Dedifferentiated amniotic fluid mesenchymal stem cell (primary cell): ENCODE data around the gene CORO2B.

Experiments used
- DNase-seq: peaks from one replicate; pipeline ENCODE4 v3.0.0-alpha.2; 2016; ENCODE audit errors: extremely low spot score

The CORO2B gene

DNA sequence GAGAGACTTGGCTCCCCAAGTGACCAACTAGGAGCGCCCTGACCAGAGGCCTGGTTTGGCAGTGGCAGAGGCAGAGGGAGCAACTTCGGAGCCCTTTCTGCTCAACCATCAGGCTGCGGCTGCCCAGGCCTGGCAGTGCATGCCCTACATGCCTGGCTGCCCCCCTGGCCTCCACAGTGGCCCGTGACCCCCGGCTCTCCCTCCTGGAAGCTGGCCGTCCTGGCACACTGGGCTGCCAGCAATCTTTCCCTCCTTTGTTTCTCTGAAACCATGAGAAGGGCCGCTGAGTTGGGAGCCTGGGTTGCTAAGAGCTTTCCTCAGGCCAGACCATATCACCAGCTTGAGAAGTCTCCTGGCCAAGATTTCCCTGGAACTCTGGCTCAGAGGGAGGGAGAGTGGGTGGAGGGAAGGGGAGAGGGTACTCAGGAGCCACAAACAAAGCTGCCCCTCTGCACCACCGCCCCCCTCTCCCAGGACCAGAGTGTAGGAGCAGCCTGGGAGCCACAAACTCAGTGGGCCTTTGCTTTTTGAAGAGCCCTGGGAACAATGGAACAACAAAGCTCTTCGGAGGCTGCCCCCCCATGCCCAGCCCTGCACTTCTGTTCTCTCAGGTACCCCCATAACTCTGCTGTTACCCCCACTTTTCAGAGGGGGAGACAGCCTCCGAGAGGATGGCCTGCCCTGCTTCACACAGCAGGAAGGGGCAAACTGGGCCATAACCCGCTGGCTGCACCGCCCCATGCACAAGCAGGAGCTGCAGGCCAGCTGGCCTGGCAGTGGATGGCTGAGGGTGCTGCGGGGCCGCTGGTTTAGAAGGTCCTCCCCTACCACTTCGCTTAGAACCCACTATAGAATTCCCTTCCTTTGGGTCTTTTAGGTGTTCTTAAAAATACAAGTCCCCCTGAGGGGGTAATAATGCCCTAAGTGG lies 11.3 kb downstream of the CORO2B start:
- no peak for DNase-seq

DNA sequence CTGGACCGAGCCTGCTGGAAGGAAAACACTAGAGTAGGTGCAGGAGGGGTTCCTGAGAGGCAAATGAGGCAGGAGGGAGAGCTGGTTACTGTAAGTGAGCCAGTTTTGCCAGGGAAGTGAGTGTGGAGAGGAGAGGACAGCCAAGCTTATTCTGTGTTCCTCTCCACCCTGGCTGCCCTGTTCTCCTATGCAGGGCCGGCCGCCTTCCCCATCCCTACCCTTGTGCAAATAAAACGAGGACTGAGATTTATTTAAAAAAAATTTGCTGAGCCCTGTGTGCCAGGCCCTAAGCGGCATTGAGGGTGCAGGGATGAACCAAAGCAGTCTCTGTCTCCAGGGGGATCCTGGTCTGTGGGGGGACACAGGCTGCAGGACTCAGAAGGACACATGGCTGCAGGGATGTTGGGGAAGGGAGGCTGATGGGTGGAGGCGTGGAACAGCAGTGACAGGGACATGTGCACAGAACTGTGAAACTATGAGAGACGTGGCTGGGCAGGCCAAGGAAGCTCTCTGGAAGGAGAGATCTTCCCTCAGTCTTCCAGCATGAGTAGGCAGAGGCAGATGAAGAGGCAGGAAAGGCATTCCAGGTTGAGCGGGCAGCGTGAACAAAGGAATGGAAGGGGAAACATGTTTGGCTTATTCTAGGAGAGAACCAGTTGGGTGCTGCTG lies 12.1 kb downstream of the CORO2B start:
- DNase-seq = no peak

DNA sequence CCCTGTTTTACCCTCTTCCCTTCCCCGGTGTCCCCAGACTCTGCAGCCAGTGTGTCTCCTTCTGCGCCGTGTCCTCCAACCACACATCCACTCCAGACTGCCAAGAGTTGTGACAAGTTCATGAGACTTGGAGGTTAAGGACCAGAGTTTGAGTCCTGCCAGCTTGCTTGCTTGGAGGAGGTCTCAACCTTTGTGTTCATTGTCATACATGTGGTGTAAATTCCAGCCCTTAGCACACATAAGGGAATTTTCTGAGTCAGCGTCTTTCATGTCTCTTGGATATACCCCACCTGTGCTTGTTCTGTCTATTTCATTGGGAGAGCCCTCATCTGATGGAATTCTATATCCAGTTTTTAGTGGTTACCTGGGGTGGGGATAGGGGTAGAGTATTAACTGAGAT lies 13.3 kb downstream of the CORO2B start:
- DNase-seq = no peak

DNA sequence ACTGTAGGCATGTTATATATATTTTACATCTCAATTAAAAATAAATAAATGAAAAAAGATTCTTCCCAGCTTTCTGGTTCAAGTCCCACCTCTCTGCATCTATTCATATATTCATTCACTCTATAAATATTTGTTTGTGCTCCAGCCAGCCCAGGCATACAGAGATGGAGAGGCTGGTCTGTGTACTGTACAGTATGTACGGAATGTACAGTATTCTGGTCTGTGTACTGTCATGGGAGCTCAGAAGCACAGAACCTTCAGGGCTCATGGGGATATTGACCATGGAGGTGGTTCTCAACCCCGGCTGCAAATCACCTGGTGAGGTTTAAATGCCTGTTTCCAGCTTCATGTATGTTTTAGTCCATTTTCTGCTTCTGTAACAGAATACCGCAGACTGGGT lies 13.8 kb downstream of the CORO2B start:
- DNase-seq = no peak

DNA sequence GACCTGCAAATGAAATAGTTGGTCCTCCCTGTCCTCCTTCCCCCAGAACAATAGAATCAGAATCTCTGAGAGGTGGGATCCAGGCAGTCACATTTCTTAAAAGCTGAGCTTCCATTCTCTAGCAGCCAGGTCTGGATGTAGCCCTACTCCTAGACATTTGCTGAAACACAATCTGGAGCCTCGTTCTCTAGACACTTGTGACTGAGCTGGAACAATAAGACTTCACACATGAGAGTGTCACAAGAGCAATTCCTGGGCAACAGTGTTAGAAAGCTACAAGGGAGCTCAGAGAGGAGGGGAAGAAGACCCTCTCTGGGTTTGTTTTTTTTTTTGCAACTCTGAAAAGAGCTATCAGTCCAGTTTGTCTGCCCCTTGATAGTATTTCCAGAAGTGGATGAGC lies 14.5 kb downstream of the CORO2B start:
- no peak for DNase-seq

DNA sequence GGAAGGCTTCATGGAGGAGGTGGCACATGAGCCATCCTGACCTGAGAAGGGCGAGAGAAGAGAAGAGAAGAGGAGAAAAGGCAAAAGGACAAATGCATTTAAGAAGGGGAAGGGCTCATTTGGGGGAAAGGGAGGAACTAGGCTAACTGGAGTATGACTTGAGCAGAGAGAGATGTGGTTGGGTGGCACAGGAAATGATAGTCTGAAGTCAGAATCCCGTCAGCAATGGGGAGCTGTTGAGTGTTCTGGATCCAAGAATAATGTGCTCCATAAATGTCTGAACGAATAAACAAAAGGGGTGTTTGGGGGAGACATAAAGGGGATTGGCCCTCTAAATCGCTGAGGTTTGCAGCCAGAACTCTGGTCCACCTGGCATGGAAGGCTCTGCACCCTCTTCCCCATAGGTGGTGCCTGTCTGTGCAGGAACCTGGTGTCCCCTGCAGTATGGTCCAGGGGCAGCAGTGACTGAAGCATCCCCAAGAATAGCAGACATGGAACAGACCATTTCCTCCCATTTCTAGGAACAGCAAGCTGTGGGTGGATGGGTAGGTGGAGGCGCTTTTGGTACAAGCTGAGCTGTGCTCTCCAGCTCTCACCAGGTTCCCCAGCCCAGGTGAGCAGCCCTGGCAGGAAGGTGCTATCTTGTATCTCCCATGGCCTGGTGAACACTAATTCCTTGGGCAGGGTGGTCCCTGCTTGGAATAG lies 15.2 kb downstream of the CORO2B start:
- DNase-seq = no peak

DNA sequence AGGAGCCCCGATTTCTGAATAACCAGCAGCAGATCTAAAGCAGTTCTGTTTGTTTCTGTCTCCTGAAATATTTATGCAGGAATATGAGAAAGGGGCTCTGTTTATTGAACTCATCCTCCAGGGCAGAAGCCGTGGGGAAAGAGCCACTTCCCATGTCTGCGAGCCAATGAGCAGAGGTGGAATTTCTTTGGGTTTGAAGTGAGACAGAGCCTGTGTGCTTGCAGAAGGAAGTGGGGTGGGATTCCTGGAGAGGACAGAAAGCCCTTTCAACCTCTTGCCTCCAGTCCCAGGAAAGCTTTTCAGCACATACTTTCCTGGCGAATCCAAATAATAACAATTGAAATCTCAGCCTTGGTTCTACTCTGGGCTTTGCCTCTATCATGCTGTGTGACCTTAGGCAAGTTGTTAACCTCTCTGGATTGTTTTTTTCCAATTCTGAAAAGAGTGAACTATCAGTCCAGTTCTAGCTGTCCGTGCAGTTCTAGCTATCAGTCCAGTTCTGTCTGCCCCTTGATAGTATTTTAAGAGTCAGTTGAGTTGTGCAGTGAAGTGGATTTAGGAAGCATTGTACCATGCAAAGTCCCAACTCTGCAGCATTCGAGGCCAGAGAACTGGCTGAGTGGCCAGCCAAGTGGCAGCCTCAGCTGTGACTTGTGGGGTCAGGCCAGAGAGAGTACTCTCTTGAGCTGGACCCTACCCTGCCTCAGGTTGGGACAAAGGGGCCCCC lies 15.9 kb downstream of the CORO2B start:
- no peak for DNase-seq

DNA sequence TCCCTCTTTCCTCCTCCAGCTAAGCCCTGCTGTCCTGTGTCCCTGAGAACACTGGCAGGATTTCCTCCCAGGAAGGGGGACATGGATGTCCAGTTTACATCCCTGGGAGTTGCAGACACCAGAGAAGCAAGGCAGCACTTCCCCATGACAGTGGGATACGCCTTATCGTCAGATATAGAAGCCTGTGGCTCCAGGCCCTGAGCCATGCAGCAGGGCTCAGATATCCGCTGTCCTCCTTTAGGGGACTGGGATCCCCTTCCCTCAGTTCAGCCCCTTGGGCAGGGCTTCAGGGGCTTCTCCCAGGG lies 16.4 kb downstream of the CORO2B start:
- DNase-seq = no peak

DNA sequence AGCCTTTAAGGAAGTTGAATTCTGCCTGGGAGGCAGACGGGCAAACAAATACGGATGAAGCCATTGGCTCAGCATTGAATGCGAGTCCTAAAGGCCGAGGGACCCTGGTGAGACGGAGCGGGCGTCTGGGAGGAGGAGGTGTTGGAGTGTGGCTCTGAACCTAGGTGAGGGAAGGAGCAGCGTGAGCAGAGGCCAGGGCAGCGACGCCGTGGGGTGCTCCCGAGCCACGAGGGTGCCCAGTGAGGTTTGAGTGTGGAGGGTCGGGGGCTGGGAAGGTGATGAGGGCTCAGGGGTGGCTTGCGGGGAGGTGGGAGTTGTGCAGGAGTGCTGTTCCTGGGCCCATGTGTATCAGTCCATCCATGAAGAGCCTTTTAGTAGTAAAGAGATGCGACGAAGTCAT lies 17.0 kb downstream of the CORO2B start:
- no peak for DNase-seq

DNA sequence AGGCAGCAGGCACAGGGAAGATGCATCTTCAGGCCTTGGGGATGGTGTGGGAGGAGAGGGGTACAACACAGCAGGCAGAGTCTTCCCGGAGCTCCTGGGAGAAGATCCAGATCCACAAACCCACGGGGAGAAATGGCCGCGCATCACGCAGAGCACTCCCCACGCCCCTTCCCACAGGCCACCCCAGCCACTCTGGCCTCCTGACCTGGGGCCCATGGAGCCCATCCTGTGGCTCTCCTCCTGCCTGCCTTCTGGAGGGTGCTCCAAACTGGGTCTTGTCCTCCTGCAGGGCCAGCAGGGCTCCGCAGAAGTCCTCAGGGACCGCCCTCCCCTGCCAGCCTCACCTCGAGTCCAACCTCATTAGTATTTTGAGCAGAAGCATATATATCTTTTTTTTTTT lies 17.9 kb downstream of the CORO2B start:
- DNase-seq = no peak

DNA sequence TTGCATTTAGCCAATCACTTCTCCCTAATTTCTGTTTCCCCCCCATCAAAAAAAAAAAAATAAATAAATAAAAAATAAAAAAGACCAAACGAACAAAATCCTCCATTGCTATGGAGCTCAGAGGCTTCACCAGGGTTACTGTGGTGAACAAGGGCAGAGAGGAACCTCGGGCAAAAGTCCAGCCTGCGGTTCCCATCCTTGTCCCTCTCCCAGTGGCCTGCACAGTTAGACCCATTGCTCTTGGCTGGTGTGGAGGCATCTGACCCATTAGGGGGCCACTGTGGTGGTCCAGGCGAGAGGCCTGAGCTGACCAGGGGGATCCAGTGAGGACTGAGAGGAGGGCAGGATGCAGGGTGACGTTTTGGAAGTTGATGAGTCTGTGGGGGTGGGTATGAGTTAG lies 18.8 kb downstream of the CORO2B start:
- no peak for DNase-seq

DNA sequence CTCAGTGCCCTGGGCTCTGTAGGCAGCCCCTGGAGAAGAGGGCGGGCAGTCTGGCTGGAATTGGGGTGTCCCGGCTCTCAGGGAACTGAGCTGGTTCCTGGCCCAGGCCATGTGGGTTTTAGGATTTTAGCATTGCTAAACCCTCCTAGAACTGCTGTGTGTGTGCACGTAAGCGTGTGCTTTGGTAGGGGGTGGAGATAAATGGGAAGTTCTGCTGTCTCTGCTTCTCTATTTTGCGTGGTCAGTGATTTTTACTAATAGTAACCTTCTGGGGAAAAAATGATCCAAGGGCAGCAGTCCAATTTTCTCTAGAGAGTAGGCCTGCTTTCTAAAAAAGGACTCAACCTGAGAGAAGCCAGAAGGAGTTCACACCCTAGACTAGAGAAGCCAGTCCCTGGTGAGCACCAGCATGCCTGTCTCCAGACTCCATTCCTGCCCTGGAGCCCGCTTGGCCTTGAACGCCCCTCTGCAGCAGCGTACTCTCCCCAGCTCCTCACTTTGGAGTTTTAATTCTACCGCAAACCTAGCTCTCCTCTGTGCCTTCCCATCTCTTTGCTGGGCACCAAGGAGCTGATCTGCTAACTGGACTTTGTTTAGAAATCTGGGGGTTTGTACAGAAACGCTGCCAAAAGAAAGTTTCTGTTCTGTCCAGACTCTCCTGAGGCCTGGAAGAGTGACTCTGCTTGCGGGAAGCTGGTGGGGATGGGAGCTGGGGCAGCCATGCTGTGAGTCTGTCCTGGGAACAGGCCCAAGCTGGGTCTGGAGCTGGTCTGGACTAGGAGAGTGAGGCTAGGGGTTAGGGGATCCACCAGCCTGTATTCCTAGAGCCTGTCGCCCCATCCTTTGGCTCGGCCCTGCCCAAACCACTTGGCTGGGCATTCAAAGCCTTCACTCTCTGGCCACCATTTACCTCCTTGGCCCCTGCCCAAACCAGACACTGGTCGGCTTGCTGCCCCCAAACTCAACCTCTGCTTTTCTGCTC lies 19.7 kb downstream of the CORO2B start:
- no peak for DNase-seq

DNA sequence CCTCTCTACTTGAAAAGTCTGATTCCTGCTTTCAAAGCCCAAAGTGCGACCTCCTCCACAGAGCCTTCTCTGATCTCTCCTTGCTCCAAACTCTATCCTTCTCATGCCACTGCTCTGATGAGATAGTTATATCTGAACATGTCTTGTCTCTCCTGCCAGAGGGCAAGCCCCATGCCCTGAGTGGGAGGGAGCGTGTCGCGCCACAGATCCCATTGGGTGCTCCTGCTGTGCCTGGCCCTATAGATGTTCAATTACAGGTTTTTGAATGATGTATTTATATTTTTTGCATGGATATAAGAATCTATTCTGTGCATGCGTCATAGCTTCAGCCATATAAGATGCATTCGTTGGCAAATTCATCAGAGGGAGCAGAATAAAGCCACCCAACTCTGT lies 20.4 kb downstream of the CORO2B start:
- DNase-seq = no peak

DNA sequence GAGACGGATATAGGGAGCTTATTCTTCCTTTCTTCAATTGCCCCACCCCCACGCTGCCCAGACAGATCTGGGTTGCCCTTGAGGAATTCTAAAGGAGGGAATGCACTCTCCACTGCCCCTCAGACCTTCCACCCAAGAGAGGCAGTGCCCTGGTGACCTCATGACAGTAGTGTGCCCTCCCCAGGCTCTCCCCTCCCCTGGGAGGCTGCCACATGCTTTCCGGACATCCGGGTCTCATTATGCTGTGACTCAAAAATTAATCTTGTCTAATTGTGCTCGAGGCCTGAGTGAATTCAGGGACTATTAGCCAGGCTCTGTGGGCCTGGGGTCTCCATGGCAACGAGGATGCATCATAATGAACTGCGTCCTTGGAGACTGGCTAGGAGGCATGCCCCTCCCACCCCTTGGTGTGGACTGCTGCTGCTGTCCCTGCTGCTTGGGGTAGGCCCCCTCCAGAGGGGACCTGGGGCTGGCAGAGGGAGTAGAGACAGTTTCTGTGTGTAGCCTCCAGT lies 20.8 kb downstream of the CORO2B start:
- DNase-seq = no peak

DNA sequence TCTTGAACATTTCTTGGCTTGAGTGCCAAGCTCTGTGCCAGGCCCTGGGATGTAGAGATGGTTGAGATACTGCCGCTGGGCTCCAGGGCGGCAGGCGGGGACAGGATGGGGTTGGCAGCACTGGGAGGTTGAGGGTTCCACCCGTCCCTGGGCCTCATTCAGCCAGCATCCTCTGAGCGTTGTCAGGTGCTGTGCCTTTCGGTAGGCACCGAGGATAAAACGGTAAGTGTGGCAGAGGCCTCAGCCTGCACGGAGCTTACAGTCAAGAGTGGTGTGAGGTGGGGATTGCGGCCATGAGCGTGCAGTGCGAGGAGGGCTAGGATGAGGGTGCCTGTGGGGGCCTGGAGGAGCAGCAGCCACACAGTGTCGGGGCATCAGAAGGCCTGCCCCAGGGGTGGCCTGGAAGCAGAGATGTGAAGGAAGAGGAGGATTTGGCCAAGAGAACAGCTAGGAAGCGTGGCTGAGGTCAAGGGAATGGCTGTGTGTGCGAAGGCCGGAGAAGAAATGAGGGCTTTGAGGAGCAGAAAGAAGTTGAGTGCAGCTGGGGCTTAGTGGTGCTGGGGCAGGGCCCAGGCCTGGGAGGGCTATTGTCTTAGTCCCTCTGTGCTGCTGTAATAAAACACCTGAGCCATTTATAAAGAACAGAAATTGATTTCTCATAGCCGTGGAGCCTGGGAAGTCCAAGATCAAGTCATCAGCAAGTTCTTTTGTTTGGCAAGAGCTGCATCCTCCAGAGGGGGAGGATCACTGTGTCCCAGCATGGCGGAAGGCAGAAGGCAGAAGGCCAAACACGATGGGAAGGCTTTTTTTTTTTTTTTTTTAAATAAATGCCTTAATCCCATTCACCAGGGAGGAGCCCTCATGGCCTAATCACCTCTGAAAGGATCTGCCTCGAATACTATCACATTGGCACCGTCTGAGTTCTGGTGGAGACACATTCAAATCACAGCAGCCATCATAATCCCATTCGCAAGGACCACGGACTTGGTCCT lies 22.7 kb downstream of the CORO2B start:
- no peak for DNase-seq

DNA sequence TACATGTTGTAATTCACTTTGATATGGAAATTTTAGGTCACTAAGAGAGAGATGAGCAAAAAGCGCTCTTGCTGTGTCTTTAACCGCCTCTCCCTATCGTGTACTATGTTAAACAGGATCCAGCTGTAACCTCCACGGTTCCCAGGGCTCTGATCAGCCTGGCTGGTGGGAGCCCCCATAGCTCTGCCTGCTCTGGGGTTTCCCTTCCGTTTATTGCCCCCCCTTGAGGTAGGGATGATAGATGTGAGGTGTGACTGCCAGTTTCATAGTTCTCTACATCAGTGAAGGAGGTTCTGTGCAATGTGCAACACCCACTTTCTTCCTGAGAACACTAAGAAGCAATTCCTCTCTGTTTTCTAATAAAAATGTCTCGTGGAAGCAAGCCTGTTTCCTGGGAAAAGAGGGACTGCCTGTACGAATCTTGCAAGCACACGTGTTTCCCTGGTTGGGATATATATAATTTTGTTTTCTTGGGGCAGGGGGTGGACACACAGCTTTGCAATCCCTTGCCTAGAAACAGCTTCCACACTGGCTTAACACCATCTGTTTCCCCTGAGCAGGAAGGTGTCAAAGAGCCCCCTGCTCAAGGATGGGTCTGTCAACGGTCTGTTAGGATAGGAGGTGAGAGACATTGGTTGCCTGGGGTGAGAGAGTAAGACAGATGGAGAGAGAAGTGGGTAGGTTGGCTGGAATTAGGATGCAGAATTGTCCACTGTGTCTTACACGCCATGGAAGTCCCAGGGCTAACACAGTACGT lies 23.8 kb downstream of the CORO2B start:
- no peak for DNase-seq

DNA sequence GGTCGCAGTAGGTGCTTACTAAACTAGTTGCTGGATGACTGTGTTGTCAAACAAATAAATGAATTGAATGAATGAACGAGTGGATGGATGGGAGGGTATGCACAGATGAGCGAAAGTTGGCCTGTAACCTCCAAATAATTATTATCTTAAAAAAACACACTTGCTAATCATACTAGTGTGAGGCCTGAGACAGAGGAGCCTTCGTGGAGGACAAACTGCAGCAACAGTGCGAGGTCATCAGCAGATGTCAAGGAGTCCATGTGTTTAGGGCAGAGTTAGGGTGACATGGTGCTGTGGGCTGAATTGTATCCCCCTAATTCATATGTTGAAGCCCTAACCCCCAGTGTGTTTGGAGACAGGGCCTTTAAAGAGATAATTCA lies 24.4 kb downstream of the CORO2B start:
- no peak for DNase-seq

DNA sequence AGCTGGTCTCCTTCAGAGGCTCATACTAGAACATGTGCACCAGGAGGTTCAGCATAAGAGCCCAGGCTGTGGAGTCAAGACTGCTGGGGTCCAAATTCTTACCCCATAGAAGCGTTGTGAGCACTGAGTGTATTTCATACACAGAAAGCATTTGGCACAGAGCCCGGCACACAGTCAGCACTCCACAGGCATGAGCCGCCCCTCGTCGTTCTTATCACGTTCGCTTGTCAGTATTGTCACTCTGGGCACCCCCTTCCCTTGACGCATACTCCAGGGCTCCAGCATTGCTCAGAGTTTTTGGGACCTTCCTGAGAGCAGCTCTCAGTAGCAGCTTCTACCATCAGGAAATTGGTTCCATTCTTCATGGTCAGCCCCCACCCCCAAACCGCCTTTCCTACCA lies 25.2 kb downstream of the CORO2B start:
- no peak for DNase-seq
